Keratinocyte (primary cell): Measurements from ENCODE around the gene IGF2BP1. TPM values are rescaled to one million over a fixed set of nuclear protein-coding genes. Genes with fewer than 3 reads are reported as not detected.

Source experiments
- DNase-seq: peaks from one replicate; pipeline ENCODE4 v3.0.0-alpha.2; 2011; ENCODE audit warnings: low read depth, missing footprints, low spot score
- FAIRE-seq: peaks from 2 replicates; lab custom pipeline; 2011; peaks lifted over from hg19 to GRCh38; lab: Jason Lieb, UNC
- H2AFZ ChIP-seq: 2 replicates; pipeline ENCODE4 v1.6.0; 2012; ENCODE audit warnings: low read length, control low read depth, inconsistent platforms; ENCODE audit not compliant: control insufficient read depth
- H3K27ac ChIP-seq: 2 replicates; pipeline ENCODE4 v1.5.1; 2011; ENCODE audit warnings: low read length; ENCODE audit not compliant: control insufficient read depth, insufficient read depth
- H3K27me3 ChIP-seq: 3 replicates; pipeline ENCODE4 v1.6.0; 2011; ENCODE audit warnings: low read length; ENCODE audit not compliant: control insufficient read depth, insufficient read depth; ENCODE audit errors: extremely low read depth
- H3K36me3 ChIP-seq, 2 experiments: 2 replicates in 1 of 2; 3 replicates in 1 of 2; pipeline ENCODE4 v1.5.1; 2011; ENCODE audit warnings: low read length in 2 of 2, mild to moderate bottlenecking in 1 of 2; ENCODE audit not compliant: control insufficient read depth in 2 of 2, insufficient read depth in 2 of 2; ENCODE audit errors: extremely low read depth in 1 of 2
- H3K4me1 ChIP-seq: 3 replicates; pipeline ENCODE4 v1.5.1; 2011; ENCODE audit warnings: low read length; ENCODE audit not compliant: control insufficient read depth, insufficient read depth; ENCODE audit errors: extremely low read depth
- H3K4me2 ChIP-seq: 3 replicates; pipeline ENCODE4 v1.6.0; 2011; ENCODE audit warnings: low read depth, low read length; ENCODE audit not compliant: control insufficient read depth, insufficient read depth; ENCODE audit errors: extremely low read depth
- H3K4me3 ChIP-seq, 3 experiments: fragments of 200-600 bp in 1 of 3; sonication (generic) in 1 of 3; 2 replicates in 2 of 3; 3 replicates in 1 of 3; pipeline ENCODE4 v1.5.1; 2011 to 2016; ENCODE audit warnings: low read length in 3 of 3, mild to moderate bottlenecking in 3 of 3, control low read depth in 2 of 3, inconsistent platforms in 1 of 3, low read depth in 1 of 3, mixed read lengths in 1 of 3, mixed run types in 1 of 3, moderate library complexity in 1 of 3; ENCODE audit not compliant: control insufficient read depth in 2 of 3, insufficient read depth in 2 of 3; ENCODE audit errors: extremely low read depth in 1 of 3
- H3K79me2 ChIP-seq: 2 replicates; pipeline ENCODE4 v1.6.0; 2012; ENCODE audit warnings: low read length; ENCODE audit not compliant: control insufficient read depth, insufficient read depth
- H3K9ac ChIP-seq: 3 replicates; pipeline ENCODE4 v1.6.0; 2011; ENCODE audit warnings: low read length; ENCODE audit not compliant: control insufficient read depth, insufficient read depth; ENCODE audit errors: extremely low read depth
- H3K9me1 ChIP-seq: 3 replicates; pipeline ENCODE4 v1.6.0; 2011; ENCODE audit warnings: low read length; ENCODE audit not compliant: control insufficient read depth, insufficient read depth; ENCODE audit errors: extremely low read depth
- H3K9me3 ChIP-seq: 2 replicates; pipeline ENCODE4 v1.5.1; 2012; ENCODE audit warnings: low read depth, low read length; ENCODE audit not compliant: control insufficient read depth
- H4K20me1 ChIP-seq: 3 replicates; pipeline ENCODE4 v1.6.0; 2011; ENCODE audit warnings: low read length; ENCODE audit not compliant: control insufficient read depth, insufficient read depth; ENCODE audit errors: extremely low read depth
- CTCF ChIP-seq, 3 experiments: IDR thresholded peaks in 1 of 3; conservative IDR thresholded peaks in 1 of 3; optimal IDR thresholded peaks in 1 of 3; 2 replicates in 2 of 3; 3 replicates in 1 of 3; pipeline versions ENCODE3 to v1.5.1; 2011; ENCODE audit warnings: low read length in 3 of 3, mild to moderate bottlenecking in 3 of 3, moderate library complexity in 2 of 3, control low read depth in 1 of 3, inconsistent platforms in 1 of 3; ENCODE audit not compliant: insufficient read depth in 2 of 3; ENCODE audit errors: extremely low read depth in 1 of 3
- EZH2 ChIP-seq: IDR thresholded peaks from one replicate; pipeline ENCODE4 v1.6.1; 2012; ENCODE audit warnings: inconsistent platforms, mild to moderate bottlenecking, low read length, moderate library complexity
- dilution Hi-C: fragments of 300-500 bp; cut with MboI; formaldehyde crosslinking; loops from one replicate; pipeline ENCODE4 v1.7.0; 2020; ENCODE audit warnings: low sequenced_read_pairs; ENCODE audit not compliant: extremely low pct_ligation_motif_present
- polyA plus RNA-seq, 5 experiments: library from polyadenylated mRNA; depleted of rRNA in 3 of 5; stranded (reverse) in 3 of 5; stranded (forward) in 1 of 5; unstranded in 1 of 5; fragments of >200 nt; gene quantifications; 1 replicate in 1 of 5; 2 replicates in 3 of 5; 3 replicates in 1 of 5; pipeline versions ENCODE4 v1.2.1 to v1.2.3, GENCODE V29; 2011 to 2012; ENCODE audit warnings: missing spikeins in 2 of 5, low read depth in 1 of 5, low replicate concordance in 1 of 5

The IGF2BP1 gene
- polyA plus RNA-seq, 1 donor (not counting 4 experiments of a cell fraction or from before 2014, with no cell fraction given) = not detected

DNA sequence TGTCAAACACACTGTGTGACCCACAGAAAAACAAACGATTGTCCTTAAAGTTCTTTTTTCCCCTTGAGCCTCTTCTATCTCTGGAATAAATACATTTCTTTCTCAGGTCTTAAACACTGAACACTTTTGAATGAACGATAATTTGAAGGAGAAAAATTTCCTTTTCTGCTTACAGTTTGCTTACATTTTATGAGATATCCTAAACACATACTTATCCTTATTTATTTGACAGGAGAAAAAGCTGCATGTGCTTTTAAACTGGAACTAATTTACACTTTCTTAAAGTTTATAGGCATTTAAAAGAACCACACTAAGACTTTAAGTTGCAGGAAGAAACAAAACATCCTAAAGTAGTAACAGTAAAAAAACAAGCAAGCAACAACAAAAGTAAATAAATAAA is 4.7 kb upstream of the IGF2BP1 start:
- Histone ChIP-seq H3K36me3 (no peaks in the 10 kb centered on the region), H4K20me1 (no peaks in the 10 kb centered on the region), H3K27ac (no peak overlapping the region), H3K9me1 (no peaks in the 10 kb centered on the region), H3K4me3 (no peak overlapping the region), H3K4me1 (no peaks in the 10 kb centered on the region), H3K9ac (no peak overlapping the region), H3K4me2 (no peak overlapping the region), H2AFZ (no peak overlapping the region), H3K27me3 (peaks cover 50% of the 10 kb centered on the region), H3K9me3 (no peaks in the 10 kb centered on the region), H3K79me2 (no peaks in the 10 kb centered on the region)
- no peak for FAIRE-seq
- DNase-seq = no peak
- dilution Hi-C loops = no loop called here
- TF ChIP-seq EZH2 = no peak
- no peak for TF ChIP-seq CTCF (optimal IDR thresholded peaks at IDR 0.05 in 1 of 3, IDR thresholded peaks at IDR 0.05 in 1 of 3, conservative IDR thresholded peaks at IDR 0.05 in 1 of 3; ENCODE audit: extremely low read depth in 1 of 3, insufficient read depth in 2 of 3, low read length in 3 of 3)

DNA sequence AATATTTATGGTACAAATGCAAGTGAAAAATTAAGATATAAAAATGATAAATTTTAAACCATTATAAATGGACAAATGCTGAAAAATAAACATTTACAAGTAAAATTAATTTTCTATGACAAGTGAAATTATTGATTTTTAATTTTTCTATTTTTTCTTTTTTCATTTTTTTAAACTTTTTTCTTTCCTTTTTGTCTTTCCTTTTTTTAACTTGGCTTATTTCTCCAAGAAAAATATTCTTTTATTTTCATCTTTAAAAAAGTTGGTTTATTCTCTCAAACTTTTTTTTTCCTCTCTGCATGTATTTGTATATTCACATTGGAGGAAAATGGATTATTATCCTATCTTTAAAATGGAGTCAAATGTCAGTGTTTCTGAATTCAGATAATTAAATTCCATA is 3.9 kb upstream of the IGF2BP1 start:
- H3K9me3 ChIP-seq = no peaks in the 10 kb centered on the region
- no peak overlapping the region for H3K27ac ChIP-seq
- TF ChIP-seq CTCF (optimal IDR thresholded peaks at IDR 0.05 in 1 of 3, IDR thresholded peaks at IDR 0.05 in 1 of 3, conservative IDR thresholded peaks at IDR 0.05 in 1 of 3; ENCODE audit: extremely low read depth in 1 of 3, insufficient read depth in 2 of 3, low read length in 3 of 3) (no peak), EZH2 (no peak)
- peaks cover 59% of the 10 kb centered on the region for H3K27me3 ChIP-seq
- H3K9ac ChIP-seq = no peak overlapping the region
- H3K4me3 ChIP-seq = no peak overlapping the region
- H3K4me1 ChIP-seq = no peaks in the 10 kb centered on the region
- H4K20me1 ChIP-seq = no peaks in the 10 kb centered on the region
- no peak overlapping the region for H2AFZ ChIP-seq
- FAIRE-seq = no peak
- no peak for DNase-seq
- no peaks in the 10 kb centered on the region for H3K79me2 ChIP-seq
- dilution Hi-C loops = no loop called here
- no peaks in the 10 kb centered on the region for H3K36me3 ChIP-seq
- no peaks in the 10 kb centered on the region for H3K9me1 ChIP-seq
- no peak overlapping the region for H3K4me2 ChIP-seq
